ENCODE measurements around the gene NOS2.

DNA sequence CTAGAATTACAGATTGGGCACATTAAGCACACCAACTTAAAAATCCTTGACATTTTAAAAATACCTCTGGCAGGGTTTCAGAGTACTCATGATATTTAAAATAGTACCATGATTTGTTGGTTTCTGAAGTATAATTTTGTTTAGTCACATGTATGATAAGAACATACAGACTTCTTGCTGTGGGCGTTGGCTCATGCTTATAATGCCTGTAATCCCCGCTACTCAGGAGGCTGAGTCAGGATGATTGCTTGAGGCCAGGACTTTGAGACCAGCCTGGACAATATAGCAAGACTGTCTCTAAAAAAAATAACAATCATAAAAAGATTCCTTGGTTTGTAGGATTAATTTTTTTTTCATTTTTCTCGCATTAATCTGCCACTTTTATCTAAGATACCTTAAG lies 78.5 kb downstream of the NOS2 start:
- TF ChIP-seq, protein P1, sequence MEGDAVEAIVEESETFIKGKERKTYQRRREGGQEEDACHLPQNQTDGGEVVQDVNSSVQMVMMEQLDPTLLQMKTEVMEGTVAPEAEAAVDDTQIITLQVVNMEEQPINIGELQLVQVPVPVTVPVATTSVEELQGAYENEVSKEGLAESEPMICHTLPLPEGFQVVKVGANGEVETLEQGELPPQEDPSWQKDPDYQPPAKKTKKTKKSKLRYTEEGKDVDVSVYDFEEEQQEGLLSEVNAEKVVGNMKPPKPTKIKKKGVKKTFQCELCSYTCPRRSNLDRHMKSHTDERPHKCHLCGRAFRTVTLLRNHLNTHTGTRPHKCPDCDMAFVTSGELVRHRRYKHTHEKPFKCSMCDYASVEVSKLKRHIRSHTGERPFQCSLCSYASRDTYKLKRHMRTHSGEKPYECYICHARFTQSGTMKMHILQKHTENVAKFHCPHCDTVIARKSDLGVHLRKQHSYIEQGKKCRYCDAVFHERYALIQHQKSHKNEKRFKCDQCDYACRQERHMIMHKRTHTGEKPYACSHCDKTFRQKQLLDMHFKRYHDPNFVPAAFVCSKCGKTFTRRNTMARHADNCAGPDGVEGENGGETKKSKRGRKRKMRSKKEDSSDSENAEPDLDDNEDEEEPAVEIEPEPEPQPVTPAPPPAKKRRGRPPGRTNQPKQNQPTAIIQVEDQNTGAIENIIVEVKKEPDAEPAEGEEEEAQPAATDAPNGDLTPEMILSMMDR (conservative IDR thresholded peaks at IDR 0.05): no peak
- TF ChIP-seq ZFX (IDR thresholded peaks at IDR 0.05): no peak

All from C4-2B (cell line).